GM12891 (cell line): Measurements from ENCODE around the gene NSD2.

Experiments used
- POLR2A ChIP-seq: IDR thresholded peaks from 2 replicates; pipeline ENCODE4 v1.6.1; 2011; ENCODE audit warnings: low read depth, low read length, control low read depth
- POLR2AphosphoS5 ChIP-seq: IDR thresholded peaks from 2 replicates; pipeline ENCODE4 v1.6.1; 2011; ENCODE audit warnings: low read depth, low read length, control low read depth
- POU2F2 ChIP-seq: IDR thresholded peaks from 2 replicates; pipeline ENCODE4 v1.6.1; 2011; ENCODE audit warnings: low read depth, mild to moderate bottlenecking, control low read depth, low read length, moderate library complexity
- SPI1 ChIP-seq: IDR thresholded peaks from 2 replicates; pipeline ENCODE4 v1.6.1; 2011; ENCODE audit warnings: low read depth, low read length, control low read depth
- TAF1 ChIP-seq: IDR thresholded peaks from 2 replicates; pipeline ENCODE4 v1.6.1; 2011; ENCODE audit warnings: low read depth, low read length, control low read depth

DNA sequence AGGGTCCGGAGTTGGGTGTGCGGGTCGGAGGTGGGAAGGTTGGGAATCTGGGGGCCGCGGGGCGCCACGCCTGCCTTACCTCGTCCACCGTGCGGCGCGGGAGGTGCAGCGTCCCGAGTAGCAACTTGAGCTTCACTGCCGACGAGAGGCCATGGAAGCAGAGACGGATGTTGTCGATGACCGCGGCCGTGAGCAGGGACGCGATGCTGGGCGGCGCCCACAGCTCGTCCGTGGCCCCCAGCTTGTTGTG, 137.4 kb downstream of the NSD2 start:
- no peak for TF ChIP-seq POLR2AphosphoS5
- no peak for TF ChIP-seq SPI1
- no peak for TF ChIP-seq POLR2A
- TF ChIP-seq TAF1, result no peak
- 0 out of 2 replicates have a peak, but pooled peaks have one; percentile 51 for TF ChIP-seq POU2F2
